PC-3 (cell line): ENCODE measurements around the gene FAM124A. TPM values are rescaled to one million over a fixed set of nuclear protein-coding genes. Genes with fewer than 3 reads are reported as not detected.

Experiments used
- ATAC-seq: fragments of 200-7000 bp; cut with Tn5 transposase; 2 replicates; pipeline ENCODE4 v1.9.1; 2020; ENCODE audit warnings: mild to moderate bottlenecking, moderate library complexity
- BruUV-seq: library from RNA; stranded (reverse); fragments of 400-500 nt; replicated peaks from 2 replicates; lab custom pipeline; 2021; lab: Mats Ljungman, UMichigan
- CTCF ChIA-PET: fragments of 300-600 bp; sonication (Branson Sonifier 250); formaldehyde crosslinking; loops from one replicate; lab custom pipeline; 2022; ENCODE audit warnings: antibody characterized with exemption; lab: Charles Lee
- POLR2A ChIA-PET: fragments of 300-600 bp; sonication (Branson Sonifier 250); formaldehyde crosslinking; loops from one replicate; lab custom pipeline; 2022; ENCODE audit warnings: antibody characterized with exemption; ENCODE audit not compliant: unreplicated experiment; lab: Charles Lee
- DNase-seq: peaks from one replicate; pipeline ENCODE4 v3.0.0-alpha.2; 2015
- H2AFZ ChIP-seq: fragments of 300-600 bp; sonication (generic); 2 replicates; pipeline ENCODE4 v1.6.0; 2016; ENCODE audit warnings: antibody characterized with exemption, low read length
- H3F3A ChIP-seq: fragments of 300-600 bp; sonication (generic); one replicate; pipeline ENCODE4 v1.6.0; 2017; ENCODE audit warnings: antibody characterized with exemption, low read length, control low read depth, mild to moderate bottlenecking; ENCODE audit not compliant: unreplicated experiment
- H3K27ac ChIP-seq: fragments of 300-600 bp; sonication (generic); 2 replicates; pipeline ENCODE4 v1.5.1; 2016; ENCODE audit warnings: mild to moderate bottlenecking, low read length
- H3K27me3 ChIP-seq: fragments of 300-600 bp; sonication (generic); 2 replicates; pipeline ENCODE4 v1.6.1; 2016; ENCODE audit warnings: low read length, mixed read lengths
- H3K36me3 ChIP-seq: fragments of 300-600 bp; sonication (generic); 2 replicates; pipeline ENCODE4 v1.6.1; 2016; ENCODE audit warnings: low read depth, mixed run types, low read length, mixed read lengths
- H3K4me1 ChIP-seq: fragments of 300-600 bp; sonication (generic); 2 replicates; pipeline ENCODE4 v1.5.1; 2016; ENCODE audit warnings: low read length; ENCODE audit not compliant: insufficient read depth
- H3K4me2 ChIP-seq: fragments of 300-600 bp; sonication (generic); 2 replicates; pipeline ENCODE4 v1.6.0; 2016; ENCODE audit warnings: low read length
- H3K4me3 ChIP-seq: fragments of 300-600 bp; sonication (generic); 2 replicates; pipeline ENCODE4 v1.5.1; 2016; ENCODE audit warnings: mild to moderate bottlenecking, low read length, mixed read lengths
- H3K79me2 ChIP-seq: fragments of 300-600 bp; sonication (generic); 2 replicates; pipeline ENCODE4 v1.6.1; 2017; ENCODE audit warnings: low read length, mixed read lengths
- H3K9ac ChIP-seq: fragments of 300-600 bp; sonication (generic); 2 replicates; pipeline ENCODE4 v1.6.0; 2016; ENCODE audit warnings: mild to moderate bottlenecking, low read length
- H3K9me2 ChIP-seq: fragments of 300-600 bp; sonication (generic); replicated peaks from 2 replicates; pipeline ENCODE4 v1.6.1; 2016; ENCODE audit warnings: mixed run types, low read length, mixed read lengths
- H3K9me3 ChIP-seq: fragments of 300-600 bp; sonication (generic); 2 replicates; pipeline ENCODE4 v1.6.1; 2016; ENCODE audit warnings: low read length, mixed read lengths
- H4K20me1 ChIP-seq: fragments of 300-600 bp; sonication (generic); 2 replicates; pipeline ENCODE4 v1.6.1; 2016; ENCODE audit warnings: low read length, mixed read lengths
- EZH2 ChIP-seq: fragments of 300-600 bp; sonication (generic); IDR thresholded peaks from one replicate; pipeline ENCODE4 v1.6.1; 2017; ENCODE audit warnings: antibody characterized with exemption, mild to moderate bottlenecking, low read length; ENCODE audit not compliant: unreplicated experiment
- EZH2phosphoT487 ChIP-seq: fragments of 300-600 bp; sonication (generic); IDR thresholded peaks from 2 replicates; pipeline ENCODE4 v1.6.1; 2018; ENCODE audit warnings: mild to moderate bottlenecking, antibody characterized with exemption, low read length, borderline replicate concordance
- intact Hi-C: fragments of 100-400 bp; cut with micrococcal nuclease; formaldehyde crosslinking; loops from 2 replicates; pipeline ENCODE4 v1.9.0; 2023
- total RNA-seq: library from RNA; depleted of rRNA; stranded (reverse); fragments of >200 nt; gene quantifications from 2 replicates; pipeline ENCODE4 v1.2.3, GENCODE V29; 2014
- TF ChIP-seq, protein P1 (sequence below): fragments of 300-600 bp; sonication (generic); conservative IDR thresholded peaks from 2 replicates; pipeline ENCODE4 v1.5.1; 2017; ENCODE audit warnings: antibody characterized with exemption, low read depth, mild to moderate bottlenecking, low read length

Gene FAM124A
- total RNA-seq, 1 experiment from 2014 or later = 1.1 TPM

DNA sequence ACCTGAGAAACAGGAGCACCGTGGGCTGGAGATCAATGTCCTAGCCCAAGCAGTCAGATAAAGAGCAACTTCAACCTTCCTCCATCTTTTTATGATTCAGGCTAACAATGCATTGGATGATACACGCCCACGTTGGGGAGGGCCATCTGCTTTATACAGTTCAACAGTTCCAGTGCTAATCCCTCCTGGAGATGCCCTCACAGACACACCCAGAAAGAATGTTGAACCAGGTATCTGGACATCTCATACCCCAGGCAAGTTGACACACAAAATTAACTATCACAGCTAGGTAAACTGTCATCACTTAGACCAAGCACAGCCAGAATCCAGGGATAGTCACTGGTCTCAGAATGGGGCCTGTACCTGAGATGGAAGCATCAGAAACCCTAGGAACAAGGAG is 96.7 kb downstream of the FAM124A start:
- Histone ChIP-seq H3K27ac (no peak overlapping the region), H4K20me1 (no peaks in the 10 kb centered on the region), H2AFZ (no peak overlapping the region), H3K9me2 (no peaks in the 10 kb centered on the region), H3F3A (no peaks in the 10 kb centered on the region), H3K79me2 (no peaks in the 10 kb centered on the region), H3K9me3 (no peaks in the 10 kb centered on the region), H3K4me3 (no peak overlapping the region), H3K9ac (no peak overlapping the region), H3K27me3 (no peaks in the 10 kb centered on the region), H3K36me3 (no peaks in the 10 kb centered on the region), H3K4me1 (peaks cover 17% of the 10 kb centered on the region), H3K4me2 (no peak overlapping the region)
- ChIA-PET POLR2A (no interaction called here), CTCF (no interaction called here)
- intact Hi-C loops = no loop called here
- DNase-seq = no peak
- ATAC-seq = no peak
- no TSS peak for BruUV-seq
- TF ChIP-seq EZH2 (no peak), EZH2phosphoT487 (no peak)
- TF ChIP-seq, protein P1, sequence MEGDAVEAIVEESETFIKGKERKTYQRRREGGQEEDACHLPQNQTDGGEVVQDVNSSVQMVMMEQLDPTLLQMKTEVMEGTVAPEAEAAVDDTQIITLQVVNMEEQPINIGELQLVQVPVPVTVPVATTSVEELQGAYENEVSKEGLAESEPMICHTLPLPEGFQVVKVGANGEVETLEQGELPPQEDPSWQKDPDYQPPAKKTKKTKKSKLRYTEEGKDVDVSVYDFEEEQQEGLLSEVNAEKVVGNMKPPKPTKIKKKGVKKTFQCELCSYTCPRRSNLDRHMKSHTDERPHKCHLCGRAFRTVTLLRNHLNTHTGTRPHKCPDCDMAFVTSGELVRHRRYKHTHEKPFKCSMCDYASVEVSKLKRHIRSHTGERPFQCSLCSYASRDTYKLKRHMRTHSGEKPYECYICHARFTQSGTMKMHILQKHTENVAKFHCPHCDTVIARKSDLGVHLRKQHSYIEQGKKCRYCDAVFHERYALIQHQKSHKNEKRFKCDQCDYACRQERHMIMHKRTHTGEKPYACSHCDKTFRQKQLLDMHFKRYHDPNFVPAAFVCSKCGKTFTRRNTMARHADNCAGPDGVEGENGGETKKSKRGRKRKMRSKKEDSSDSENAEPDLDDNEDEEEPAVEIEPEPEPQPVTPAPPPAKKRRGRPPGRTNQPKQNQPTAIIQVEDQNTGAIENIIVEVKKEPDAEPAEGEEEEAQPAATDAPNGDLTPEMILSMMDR = no peak

DNA sequence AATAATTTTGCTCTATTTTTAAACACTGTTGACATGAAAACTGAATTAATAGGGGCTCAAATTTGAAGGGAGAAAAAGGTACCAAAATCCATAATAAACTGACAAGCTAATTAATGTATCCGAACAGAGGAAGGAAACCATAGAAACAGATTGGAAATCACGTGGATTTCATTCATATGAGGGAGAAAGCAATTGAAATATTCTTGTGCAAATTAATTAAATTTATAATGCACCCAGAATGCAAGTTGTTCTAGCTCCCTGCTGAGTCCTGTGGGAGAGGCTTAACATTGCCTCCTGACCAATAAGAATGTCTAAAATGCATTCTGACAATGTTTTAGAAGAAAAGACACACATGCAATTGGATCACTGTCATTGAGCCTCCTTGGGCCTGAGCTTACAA is 99.6 kb downstream of the FAM124A start:
- no peak for DNase-seq
- ChIA-PET CTCF (no interaction called here), POLR2A (no interaction called here)
- H3K27ac ChIP-seq = no peak overlapping the region
- no peak for ATAC-seq
- no TSS peak for BruUV-seq
- H3K79me2 ChIP-seq = no peaks in the 10 kb centered on the region
- TF ChIP-seq EZH2 = no peak
- no peak for TF ChIP-seq EZH2phosphoT487
- TF ChIP-seq, protein P1 = no peak
- no peak overlapping the region for H3K9ac ChIP-seq
- H3K4me3 ChIP-seq = no peak overlapping the region
- no peaks in the 10 kb centered on the region for H3K9me2 ChIP-seq
- no peaks in the 10 kb centered on the region for H3F3A ChIP-seq
- no peaks in the 10 kb centered on the region for H3K27me3 ChIP-seq
- intact Hi-C loops = no loop called here
- H3K4me2 ChIP-seq = no peak overlapping the region
- H3K4me1 ChIP-seq = peaks cover 13% of the 10 kb centered on the region
- H4K20me1 ChIP-seq = no peaks in the 10 kb centered on the region
- no peaks in the 10 kb centered on the region for H3K36me3 ChIP-seq
- H3K9me3 ChIP-seq = no peaks in the 10 kb centered on the region
- no peak overlapping the region for H2AFZ ChIP-seq

DNA sequence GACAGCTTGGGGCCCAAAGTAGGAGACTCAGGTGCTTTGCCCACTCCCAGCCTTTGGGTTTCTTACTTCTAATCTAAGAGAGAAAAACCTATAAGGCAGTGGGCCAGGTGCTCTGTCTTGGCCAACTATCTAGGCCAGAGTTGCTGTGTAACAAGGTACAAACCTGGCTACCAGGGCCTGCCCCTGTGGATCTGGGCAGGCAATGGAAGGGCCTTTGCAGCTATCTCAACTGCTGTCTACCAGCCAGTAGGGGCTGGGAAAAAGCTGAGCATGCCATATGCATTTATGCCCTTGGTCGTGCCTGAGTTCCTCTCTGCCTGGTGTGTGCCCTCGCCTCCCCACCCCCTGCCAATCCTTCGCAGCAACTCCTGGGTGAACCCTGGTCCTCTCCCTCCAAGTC is 100.6 kb downstream of the FAM124A start:
- Histone ChIP-seq H3K9ac (no peak overlapping the region), H3K9me3 (no peaks in the 10 kb centered on the region), H3K79me2 (no peaks in the 10 kb centered on the region), H4K20me1 (no peaks in the 10 kb centered on the region), H3K27me3 (no peaks in the 10 kb centered on the region), H3K4me3 (no peak overlapping the region), H3K9me2 (no peaks in the 10 kb centered on the region), H3K36me3 (no peaks in the 10 kb centered on the region), H3F3A (no peaks in the 10 kb centered on the region), H2AFZ (no peak overlapping the region), H3K4me1 (peaks cover 5% of the 10 kb centered on the region), H3K4me2 (no peak overlapping the region), H3K27ac (no peak overlapping the region)
- CTCF ChIA-PET = no interaction called here
- TF ChIP-seq EZH2phosphoT487 = no peak
- TF ChIP-seq EZH2 = no peak
- TF ChIP-seq, protein P1 = no peak
- intact Hi-C loops = no loop called here
- BruUV-seq = no TSS peak
- POLR2A ChIA-PET = no interaction called here
- DNase-seq (no peak), ATAC-seq (no peak)
